ENCODE data around the gene TSC22D1. TPM values are rescaled to one million over a fixed set of nuclear protein-coding genes. Genes with fewer than 3 reads are reported as not detected.

TSC22D1 gene
- total and polyA plus RNA-seq, 7 donors, result 34.5 to 203 (median 121) TPM

DNA sequence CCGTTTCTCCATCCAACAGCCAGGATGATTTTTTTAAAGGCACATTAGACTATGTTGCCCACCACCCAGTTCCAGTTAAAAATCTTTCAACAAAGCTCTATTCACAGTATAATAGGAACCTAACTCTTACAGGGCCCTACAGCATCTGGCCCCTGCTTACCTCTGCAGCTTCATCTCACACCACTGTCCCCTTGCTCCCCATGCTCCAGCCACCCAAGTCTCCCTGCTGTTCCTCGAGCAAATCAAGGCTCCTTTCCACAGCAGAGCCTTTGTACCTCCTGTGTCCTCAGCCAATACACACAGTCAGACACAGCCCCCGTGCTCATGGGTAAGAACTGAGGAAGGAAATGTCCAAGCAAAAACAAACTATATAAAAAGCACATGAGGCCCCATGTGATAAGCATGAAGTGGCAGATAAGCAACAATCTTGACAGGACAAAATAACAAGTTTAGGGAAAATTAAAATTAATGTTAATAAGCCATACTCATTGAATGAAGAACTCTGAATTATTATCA, 67.5 kb downstream of the TSC22D1 start:
- peaks cover 0 to 10% of the 10 kb centered on the region in 2 donors for H3K36me3 ChIP-seq (ENCODE audit: insufficient read depth in 1 of 2, low read depth in 1 of 2)
- H3K4me3 ChIP-seq, result no peak overlapping the region
- H3K4me1 ChIP-seq, result peaks cover 11% of the 10 kb centered on the region
- intact Hi-C loops (cut with DNase I), result no loop called here
- H3K27ac ChIP-seq, result no peak overlapping the region
- no peak for TF ChIP-seq CTCF (IDR thresholded peaks at IDR 0.05)
- H3K27me3 ChIP-seq (ENCODE audit: insufficient read depth in 3 of 3, low read length in 2 of 3), result no peaks in the 10 kb centered on the region
- ATAC-seq (peak in 2 of 4 donors; percentile 35 to 38), DNase-seq (no peak)
- 32 to 40% (median 33%) methylated on average over 3 of the region's 3 CpGs for WGBS, 3 donors
- H3K9me3 ChIP-seq, result no peaks in the 10 kb centered on the region

DNA sequence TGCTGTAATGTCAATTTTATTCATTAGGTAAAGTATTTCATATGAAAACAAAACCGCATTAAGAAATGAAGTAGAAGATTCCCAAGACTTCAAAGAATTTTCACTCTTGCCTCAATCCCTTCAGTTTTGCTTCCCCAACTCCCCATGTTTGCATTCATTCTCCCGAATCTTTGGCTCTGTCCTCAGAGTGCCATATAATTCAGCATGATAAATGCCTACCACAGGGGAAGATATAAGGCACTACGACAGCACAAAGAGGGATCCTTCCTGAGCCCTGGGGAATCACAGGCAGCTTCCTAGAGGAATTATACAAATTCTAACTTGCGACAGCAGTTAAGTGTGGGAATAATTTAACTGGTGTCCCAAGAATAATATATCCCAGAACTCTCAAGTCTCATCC, 68.5 kb downstream of the TSC22D1 start:
- 82 to 86% (median 82%) methylated on average over 4 of the region's 4 CpGs for WGBS, 3 donors
- no peak for TF ChIP-seq CTCF (IDR thresholded peaks at IDR 0.05)
- Histone ChIP-seq H3K4me3 (no peak overlapping the region), H3K4me1 (peaks cover 17% of the 10 kb centered on the region), H3K9me3 (no peaks in the 10 kb centered on the region), H3K36me3 (ENCODE audit: insufficient read depth in 1 of 2, low read depth in 1 of 2) (peaks cover 0 to under 1% of the 10 kb centered on the region in 2 donors), H3K27ac (peak overlapping the region; percentile 12), H3K27me3 (ENCODE audit: insufficient read depth in 3 of 3, low read length in 2 of 3) (no peaks in the 10 kb centered on the region)
- DNase-seq (no peak), ATAC-seq (no peak)
- intact Hi-C loops (cut with DNase I), result no loop called here

DNA sequence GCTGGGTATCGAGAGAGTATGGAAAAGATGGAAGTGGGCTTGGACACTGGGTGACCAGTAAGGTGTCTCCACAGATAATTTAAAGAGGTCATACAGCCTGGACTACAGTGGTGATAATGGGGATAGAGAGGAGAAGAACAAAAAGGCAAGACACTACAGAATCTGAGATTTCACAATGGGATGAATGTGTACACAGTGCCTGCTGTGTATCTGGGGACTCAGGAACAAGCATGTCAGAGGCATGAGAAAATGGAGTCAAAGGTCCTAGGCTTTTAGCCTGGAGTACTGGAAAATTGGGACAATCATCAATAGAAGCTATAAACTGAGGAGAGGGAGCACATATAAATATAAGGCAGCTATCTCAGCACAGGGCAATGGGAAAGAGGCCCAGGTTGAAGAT, 69.4 kb downstream of the TSC22D1 start:
- Histone ChIP-seq H3K9me3 (no peaks in the 10 kb centered on the region), H3K27ac (no peak overlapping the region), H3K27me3 (ENCODE audit: insufficient read depth in 3 of 3, low read length in 2 of 3) (no peaks in the 10 kb centered on the region), H3K4me1 (peaks cover 17% of the 10 kb centered on the region), H3K36me3 (ENCODE audit: insufficient read depth in 1 of 2, low read depth in 1 of 2) (no peaks in the 10 kb centered on the region), H3K4me3 (no peak overlapping the region)
- ATAC-seq, result peak in 2 of 4 donors; percentile 17 to 32
- no peak for DNase-seq
- no peak for TF ChIP-seq CTCF (IDR thresholded peaks at IDR 0.05)
- intact Hi-C loops (cut with DNase I), result no loop called here
- 97 to 100% (median 98%) methylated on average over 1 of the region's 1 CpG for WGBS, 3 donors

DNA sequence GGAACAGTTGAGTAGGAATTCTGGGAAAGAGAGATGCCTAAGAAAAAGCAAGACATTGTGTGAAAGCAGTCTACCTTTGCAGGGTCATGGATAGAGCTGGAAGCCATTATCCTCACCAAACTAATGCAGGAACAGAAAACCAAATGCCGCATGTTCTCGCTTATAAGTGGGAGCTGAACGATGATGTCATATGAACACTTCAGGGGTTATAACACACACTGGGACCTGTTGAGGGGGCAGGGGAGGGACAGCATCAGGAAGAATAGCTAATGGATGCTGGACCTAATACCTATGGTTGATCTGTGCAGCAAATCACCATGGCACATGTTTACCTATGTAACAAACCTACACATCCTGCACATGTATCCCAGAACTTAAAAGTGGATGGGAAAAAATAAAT, 69.9 kb downstream of the TSC22D1 start:
- TF ChIP-seq CTCF (IDR thresholded peaks at IDR 0.05), result no peak
- Histone ChIP-seq H3K4me3 (no peak overlapping the region), H3K27me3 (ENCODE audit: insufficient read depth in 3 of 3, low read length in 2 of 3) (no peaks in the 10 kb centered on the region), H3K27ac (no peak overlapping the region), H3K4me1 (peaks cover 17% of the 10 kb centered on the region), H3K9me3 (no peaks in the 10 kb centered on the region), H3K36me3 (ENCODE audit: insufficient read depth in 1 of 2, low read depth in 1 of 2) (no peaks in the 10 kb centered on the region)
- 97 to 98% (median 98%) methylated on average over 3 of the region's 3 CpGs for WGBS, 3 donors
- intact Hi-C loops (cut with DNase I), result no loop called here
- ATAC-seq, result no peak
- no peak for DNase-seq

GRCh38 chr13:44504116-44504515, 72.0 kb downstream of the TSC22D1 start:
- DNase-seq (no peak), ATAC-seq (no peak)
- WGBS, 3 donors, result 88 to 93% (median 88%) methylated on average over 4 of the region's 4 CpGs
- intact Hi-C loops (cut with DNase I), result no loop called here
- Histone ChIP-seq H3K4me3 (no peak overlapping the region), H3K27me3 (ENCODE audit: insufficient read depth in 3 of 3, low read length in 2 of 3) (no peaks in the 10 kb centered on the region), H3K27ac (no peak overlapping the region), H3K36me3 (ENCODE audit: insufficient read depth in 1 of 2, low read depth in 1 of 2) (no peaks in the 10 kb centered on the region), H3K4me1 (peaks cover 17% of the 10 kb centered on the region), H3K9me3 (no peaks in the 10 kb centered on the region)
- TF ChIP-seq CTCF (IDR thresholded peaks at IDR 0.05), result no peak

All from psoas muscle (tissue), 8 donors.